Neuronal stem cell (in vitro differentiated cells): ENCODE measurements around the gene PRKCI.

Experiments
- DNase-seq: peaks from one replicate; pipeline ENCODE4 v3.0.0-alpha.2; 2013; ENCODE audit warnings: low spot score
- H2AFZ ChIP-seq: one replicate; pipeline ENCODE4 v1.6.1; 2013; ENCODE audit warnings: mild to moderate bottlenecking, low read length, inconsistent platforms
- H2AK5ac ChIP-seq: 2 replicates; pipeline ENCODE4 v1.6.1; 2013; ENCODE audit warnings: low read depth, mild to moderate bottlenecking, inconsistent platforms, low read length, moderate library complexity, mixed read lengths
- H2BK120ac ChIP-seq: 2 replicates; pipeline ENCODE4 v1.6.1; 2013; ENCODE audit warnings: low read depth, mild to moderate bottlenecking, inconsistent platforms, low read length, moderate library complexity, mixed read lengths
- H2BK12ac ChIP-seq: one replicate; pipeline ENCODE4 v1.6.1; 2013; ENCODE audit warnings: low read length, inconsistent platforms
- H2BK15ac ChIP-seq: 2 replicates; pipeline ENCODE4 v1.6.1; 2013; ENCODE audit warnings: mild to moderate bottlenecking, low read length, inconsistent platforms, mixed read lengths
- H2BK5ac ChIP-seq: one replicate; pipeline ENCODE4 v1.6.1; 2013; ENCODE audit warnings: inconsistent platforms, mild to moderate bottlenecking, low read length, moderate library complexity
- H3K14ac ChIP-seq: one replicate; pipeline ENCODE4 v1.6.1; 2013; ENCODE audit warnings: low read length, inconsistent platforms
- H3K18ac ChIP-seq: 2 replicates; pipeline ENCODE4 v1.6.1; 2013; ENCODE audit warnings: low read length, inconsistent platforms
- H3K23ac ChIP-seq: 2 replicates; pipeline ENCODE4 v1.6.1; 2013; ENCODE audit warnings: low read depth, mild to moderate bottlenecking, mixed read lengths, low read length, inconsistent platforms; ENCODE audit not compliant: poor library complexity
- H3K27ac ChIP-seq: replicated peaks from 3 replicates; pipeline ENCODE4 v1.5.1; 2013; ENCODE audit warnings: low read length, inconsistent platforms
- H3K27me3 ChIP-seq, 3 experiments: 2 replicates each; pipeline ENCODE4 v1.6.1; 2013; ENCODE audit warnings: low read length in 3 of 3, mild to moderate bottlenecking in 2 of 3, inconsistent platforms in 1 of 3, low read depth in 1 of 3, mixed read lengths in 1 of 3, moderate library complexity in 1 of 3; ENCODE audit not compliant: control insufficient read depth in 3 of 3, insufficient read depth in 3 of 3
- H3K36me3 ChIP-seq, 2 donors: replicated peaks in 1 of 2; 2 replicates each; pipeline ENCODE4 v1.6.1; 2013; ENCODE audit warnings: low read length in 2 of 2; ENCODE audit not compliant: control insufficient read depth in 2 of 2, insufficient read depth in 2 of 2
- H3K4ac ChIP-seq: 2 replicates; pipeline ENCODE4 v1.6.1; 2013; ENCODE audit warnings: inconsistent platforms, mild to moderate bottlenecking, low read length, moderate library complexity
- H3K4me1 ChIP-seq, 2 donors: 1 replicate in 1 of 2; 2 replicates in 1 of 2; pipeline ENCODE4 v1.6.1; 2013; ENCODE audit warnings: low read length in 2 of 2, low read depth in 1 of 2; ENCODE audit not compliant: control insufficient read depth in 2 of 2, insufficient read depth in 1 of 2
- H3K4me2 ChIP-seq: one replicate; pipeline ENCODE4 v1.6.1; 2013; ENCODE audit warnings: mild to moderate bottlenecking, low read length, inconsistent platforms; ENCODE audit not compliant: insufficient read depth, poor library complexity, severe bottlenecking
- H3K4me3 ChIP-seq, 2 donors: 2 replicates each; pipeline ENCODE4 v1.5.1; 2013; ENCODE audit warnings: low read length in 2 of 2, mild to moderate bottlenecking in 2 of 2, inconsistent platforms in 1 of 2, moderate library complexity in 1 of 2
- H3K79me1 ChIP-seq: one replicate; pipeline ENCODE4 v1.6.1; 2013; ENCODE audit warnings: low read depth, mild to moderate bottlenecking, inconsistent platforms, low read length, moderate library complexity
- H3K9ac ChIP-seq: one replicate; pipeline ENCODE4 v1.6.1; 2013; ENCODE audit warnings: mild to moderate bottlenecking, low read depth, low read length, inconsistent platforms; ENCODE audit not compliant: poor library complexity
- H3K9me3 ChIP-seq, 2 donors: replicated peaks in 1 of 2; 2 replicates each; pipeline versions ENCODE3 to v1.6.1; 2013; ENCODE audit warnings: low read length in 2 of 2, mild to moderate bottlenecking in 2 of 2, inconsistent platforms in 1 of 2, low read depth in 1 of 2, mixed read lengths in 1 of 2, moderate library complexity in 1 of 2; ENCODE audit not compliant: control insufficient read depth in 2 of 2, insufficient read depth in 1 of 2
- H4K8ac ChIP-seq: one replicate; pipeline ENCODE4 v1.6.1; 2013; ENCODE audit warnings: low read depth, mild to moderate bottlenecking, inconsistent platforms, low read length, moderate library complexity
- H4K91ac ChIP-seq: one replicate; pipeline ENCODE4 v1.6.1; 2013; ENCODE audit warnings: low read length, low read depth, mild to moderate bottlenecking, inconsistent platforms; ENCODE audit not compliant: poor library complexity
- WGBS, 2 donors: extraction: QIAGEN DNeasy Blood & Tissue Kit; methylation state at CpG; one replicate each; pipeline ENCODE4 v1.1.7; 2013; ENCODE audit warnings: missing lambda C conversion rate in 2 of 2, mixed read lengths in 1 of 2; ENCODE audit not compliant: insufficient read length in 2 of 2, insufficient replicate concordance in 1 of 2; ENCODE audit errors: extremely low coverage in 2 of 2; 5-methylcytosine and 5-hydroxymethylcytosine counted together

PRKCI gene

DNA sequence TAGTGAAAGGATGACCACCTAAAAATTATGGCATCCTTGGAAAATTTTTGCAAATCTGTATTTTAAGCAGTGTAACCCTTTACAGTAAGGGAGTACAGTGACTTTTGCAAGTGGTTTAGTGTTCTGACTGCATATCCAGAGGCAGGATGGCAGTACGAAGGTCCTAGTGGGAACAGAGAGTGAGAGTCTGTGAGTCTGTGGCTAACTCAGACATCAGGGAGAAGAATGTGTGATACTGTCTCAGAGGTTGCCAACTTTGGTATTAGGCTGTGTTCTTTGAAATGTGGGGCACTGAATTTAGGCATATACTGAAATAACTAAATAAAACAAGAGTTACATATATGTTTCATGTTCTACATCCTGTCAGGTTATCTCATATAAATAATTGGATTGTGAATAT is 25.7 kb downstream of the PRKCI start:
- WGBS, 2 donors = no CpG with 5 or more reads among the region's 1 CpG
- no peak overlapping the region for H3K14ac ChIP-seq
- H2BK15ac ChIP-seq = no peak overlapping the region
- H3K36me3 ChIP-seq = peaks cover 0 to 23% of the 10 kb centered on the region in 2 donors
- H3K4me2 ChIP-seq = no peak overlapping the region
- no peak overlapping the region for H2AFZ ChIP-seq
- H3K27ac ChIP-seq = no peak overlapping the region
- no peak overlapping the region for H3K4me3 ChIP-seq
- H3K79me1 ChIP-seq = no peaks in the 10 kb centered on the region
- DNase-seq = no peak
- H3K4ac ChIP-seq = no peak overlapping the region
- no peak overlapping the region for H3K18ac ChIP-seq
- no peaks in the 10 kb centered on the region for H3K9me3 ChIP-seq
- no peak overlapping the region for H4K91ac ChIP-seq
- H2AK5ac ChIP-seq = no peak overlapping the region
- H4K8ac ChIP-seq = no peak overlapping the region
- H3K23ac ChIP-seq = no peak overlapping the region
- H2BK5ac ChIP-seq = no peak overlapping the region
- no peak overlapping the region for H2BK12ac ChIP-seq
- H3K4me1 ChIP-seq = peaks cover 0 to 2% of the 10 kb centered on the region in 2 donors
- H3K27me3 ChIP-seq = no peaks in the 10 kb centered on the region
- H2BK120ac ChIP-seq = no peak overlapping the region
- no peak overlapping the region for H3K9ac ChIP-seq

DNA sequence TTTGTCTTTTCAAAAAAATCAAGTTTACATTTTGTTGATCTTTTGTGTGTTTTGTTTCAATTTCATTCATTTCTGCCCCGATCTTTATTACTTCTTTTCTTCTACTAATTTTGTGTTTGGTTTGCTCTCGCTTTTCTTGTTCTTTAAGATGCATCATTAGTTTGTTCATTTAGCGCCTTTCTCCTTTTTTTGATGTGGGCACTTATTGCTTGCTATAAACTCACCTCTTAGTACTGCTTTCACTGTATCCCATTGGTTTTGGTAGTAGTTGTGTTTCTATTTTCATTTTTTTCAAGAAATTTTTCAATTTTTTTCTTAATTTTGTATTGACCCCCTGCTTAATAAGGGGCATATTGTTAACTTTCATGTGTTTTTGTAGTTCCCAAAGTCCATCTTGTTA is 34.4 kb downstream of the PRKCI start:
- Histone ChIP-seq H2AFZ (no peak overlapping the region), H2BK12ac (no peak overlapping the region), H2BK15ac (no peak overlapping the region), H3K36me3 (peaks cover 0 to 18% of the 10 kb centered on the region in 2 donors), H3K27me3 (no peaks in the 10 kb centered on the region), H4K8ac (no peak overlapping the region), H3K4me2 (no peak overlapping the region), H4K91ac (no peak overlapping the region), H3K14ac (no peak overlapping the region), H2AK5ac (no peak overlapping the region), H3K4ac (no peak overlapping the region), H3K23ac (no peak overlapping the region), H2BK5ac (no peak overlapping the region), H3K27ac (no peak overlapping the region), H3K18ac (no peak overlapping the region), H3K9ac (no peak overlapping the region), H3K4me3 (no peak overlapping the region), H3K79me1 (no peaks in the 10 kb centered on the region), H3K4me1 (no peaks in the 10 kb centered on the region), H2BK120ac (no peak overlapping the region), H3K9me3 (peaks cover 0 to 3% of the 10 kb centered on the region in 2 donors)
- DNase-seq = no peak
- no CpG with 5 or more reads among the region's 3 CpGs for WGBS, 2 donors

DNA sequence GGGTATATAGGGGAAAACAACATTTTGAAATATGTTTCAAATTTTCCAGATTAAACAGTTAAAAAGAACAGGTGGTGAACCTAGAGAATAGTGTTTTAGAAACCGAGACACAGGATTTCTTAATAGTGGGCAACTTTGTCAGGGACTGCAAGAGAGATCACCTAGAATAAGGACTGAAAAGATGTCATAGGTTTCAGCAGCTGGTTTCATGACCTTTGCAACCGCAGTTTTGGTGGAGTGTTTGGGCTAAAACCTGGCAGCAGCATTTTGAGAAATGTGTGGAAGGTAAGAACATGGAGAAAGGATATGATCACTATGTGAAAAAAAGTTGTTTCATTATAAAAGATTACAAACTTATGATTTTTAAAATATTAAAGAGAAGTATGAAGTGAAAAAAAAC is 34.9 kb downstream of the PRKCI start:
- Histone ChIP-seq H3K9ac (no peak overlapping the region), H3K27ac (no peak overlapping the region), H3K9me3 (peaks cover 0 to 3% of the 10 kb centered on the region in 2 donors), H3K18ac (no peak overlapping the region), H2BK120ac (no peak overlapping the region), H3K4me3 (no peak overlapping the region), H3K23ac (no peak overlapping the region), H3K4me2 (no peak overlapping the region), H3K4me1 (no peaks in the 10 kb centered on the region), H3K4ac (no peak overlapping the region), H4K91ac (no peak overlapping the region), H2AK5ac (no peak overlapping the region), H2AFZ (no peak overlapping the region), H4K8ac (no peak overlapping the region), H2BK12ac (no peak overlapping the region), H2BK15ac (no peak overlapping the region), H2BK5ac (no peak overlapping the region), H3K79me1 (no peaks in the 10 kb centered on the region), H3K14ac (no peak overlapping the region), H3K36me3 (peaks cover 0 to 21% of the 10 kb centered on the region in 2 donors), H3K27me3 (no peaks in the 10 kb centered on the region)
- no peak for DNase-seq
- no CpG with 5 or more reads among the region's 2 CpGs for WGBS, 2 donors

DNA sequence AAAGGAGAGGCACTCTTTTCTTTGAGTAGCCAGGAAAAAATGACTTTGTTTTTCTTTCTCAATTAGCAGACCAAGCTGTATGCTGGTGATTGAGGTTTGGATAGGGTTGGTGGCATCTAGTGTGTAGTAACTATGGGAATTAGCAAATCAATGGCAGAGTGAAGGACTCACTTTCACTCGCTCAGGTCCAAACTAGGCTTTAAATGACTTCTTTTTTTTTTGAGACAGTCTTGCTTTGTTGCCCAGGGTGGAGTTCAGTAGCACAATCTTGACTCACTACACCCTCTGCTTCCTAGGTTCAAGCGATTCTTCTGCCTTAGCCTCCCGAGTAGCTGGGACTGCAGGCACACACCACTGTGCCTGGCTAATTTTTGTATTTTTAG is 35.9 kb downstream of the PRKCI start:
- no peak overlapping the region for H3K27ac ChIP-seq
- H2AFZ ChIP-seq = no peak overlapping the region
- H3K4ac ChIP-seq = no peak overlapping the region
- H3K23ac ChIP-seq = no peak overlapping the region
- peaks cover 0 to 25% of the 10 kb centered on the region in 2 donors for H3K36me3 ChIP-seq
- peaks cover 0 to 3% of the 10 kb centered on the region in 2 donors for H3K9me3 ChIP-seq
- DNase-seq = no peak
- no peak overlapping the region for H2AK5ac ChIP-seq
- no peak overlapping the region for H3K18ac ChIP-seq
- no peak overlapping the region for H3K9ac ChIP-seq
- H4K91ac ChIP-seq = no peak overlapping the region
- H3K4me3 ChIP-seq = no peak overlapping the region
- H3K79me1 ChIP-seq = no peaks in the 10 kb centered on the region
- H3K27me3 ChIP-seq = no peaks in the 10 kb centered on the region
- no peak overlapping the region for H3K4me2 ChIP-seq
- no peak overlapping the region for H2BK120ac ChIP-seq
- no peak overlapping the region for H2BK12ac ChIP-seq
- WGBS, 2 donors = no CpG with 5 or more reads among the region's 3 CpGs
- H4K8ac ChIP-seq = no peak overlapping the region
- no peaks in the 10 kb centered on the region for H3K4me1 ChIP-seq
- H2BK15ac ChIP-seq = no peak overlapping the region
- H3K14ac ChIP-seq = no peak overlapping the region
- no peak overlapping the region for H2BK5ac ChIP-seq
